ENCODE data around the gene FBN1.

FBN1 gene

GRCh38 chr15:48462688-48463087 lies 182.8 kb downstream of the FBN1 start:
- no peak for DNase-seq

- DNase-seq, result no peak
These were observed 185.7 kb downstream of the FBN1 start for GRCh38 chr15:48459571-48460442.

- no peak for DNase-seq
These were observed 186.6 kb downstream of the FBN1 start for GRCh38 chr15:48458876-48459275.

GRCh38 chr15:48456134-48456533 lies 189.4 kb downstream of the FBN1 start:
- DNase-seq, result no peak

GRCh38 chr15:48451736-48452135 lies 193.8 kb downstream of the FBN1 start:
- DNase-seq, result no peak

GRCh38 chr15:48451241-48451640 lies 194.3 kb downstream of the FBN1 start:
- no peak for DNase-seq

- DNase-seq, result no peak
These were observed 195.8 kb downstream of the FBN1 start for GRCh38 chr15:48449734-48450133.

GRCh38 chr15:48447657-48448056 lies 197.9 kb downstream of the FBN1 start:
- DNase-seq, result no peak

GRCh38 chr15:48447058-48447457 lies 198.5 kb downstream of the FBN1 start:
- DNase-seq, result no peak

- no peak for DNase-seq
These were observed 203.5 kb downstream of the FBN1 start for GRCh38 chr15:48442011-48442410.

GRCh38 chr15:48440084-48440483 lies 205.4 kb downstream of the FBN1 start:
- DNase-seq, result no peak

GRCh38 chr15:48437178-48437577 lies 208.3 kb downstream of the FBN1 start:
- no peak for DNase-seq

GRCh38 chr15:48435321-48435720 lies 210.2 kb downstream of the FBN1 start:
- no peak for DNase-seq

GRCh38 chr15:48433226-48433886 lies 212.2 kb downstream of the FBN1 start:
- DNase-seq, result no peak

GRCh38 chr15:48432688-48433087 lies 212.8 kb downstream of the FBN1 start:
- no peak for DNase-seq

GRCh38 chr15:48427960-48428547 lies 217.5 kb downstream of the FBN1 start:
- DNase-seq, result no peak

- no peak for DNase-seq
These were observed 218.0 kb downstream of the FBN1 start for GRCh38 chr15:48427479-48427878.

GRCh38 chr15:48426941-48427340 lies 218.6 kb downstream of the FBN1 start:
- DNase-seq, result no peak

- no peak for DNase-seq
These were observed 219.5 kb downstream of the FBN1 start for GRCh38 chr15:48426044-48426443.

GRCh38 chr15:48425051-48425450 lies 220.5 kb downstream of the FBN1 start:
- DNase-seq, result no peak

GRCh38 chr15:48423896-48424475 lies 221.5 kb downstream of the FBN1 start:
- DNase-seq, result no peak

- DNase-seq, result no peak
These were observed 222.2 kb downstream of the FBN1 start for GRCh38 chr15:48423342-48423741.

GRCh38 chr15:48422401-48422800 lies 223.1 kb downstream of the FBN1 start:
- DNase-seq, result no peak

- no peak for DNase-seq
These were observed 224.1 kb downstream of the FBN1 start for GRCh38 chr15:48421362-48421761.
